PC-3 (cell line): ENCODE results near the gene RIMKLA. TPM values are rescaled to one million over a fixed set of nuclear protein-coding genes. Genes with fewer than 3 reads are reported as not detected.

Experiments used
- ATAC-seq: fragments of 200-7000 bp; cut with Tn5 transposase; 2 replicates; pipeline ENCODE4 v1.9.1; 2020; ENCODE audit warnings: mild to moderate bottlenecking, moderate library complexity
- BruUV-seq: library from RNA; stranded (reverse); fragments of 400-500 nt; replicated peaks from 2 replicates; lab custom pipeline; 2021; lab: Mats Ljungman, UMichigan
- CTCF ChIA-PET: fragments of 300-600 bp; sonication (Branson Sonifier 250); formaldehyde crosslinking; loops from one replicate; lab custom pipeline; 2022; ENCODE audit warnings: antibody characterized with exemption; lab: Charles Lee
- POLR2A ChIA-PET: fragments of 300-600 bp; sonication (Branson Sonifier 250); formaldehyde crosslinking; loops from one replicate; lab custom pipeline; 2022; ENCODE audit warnings: antibody characterized with exemption; ENCODE audit not compliant: unreplicated experiment; lab: Charles Lee
- DNase-seq: peaks from one replicate; pipeline ENCODE4 v3.0.0-alpha.2; 2015
- H2AFZ ChIP-seq: fragments of 300-600 bp; sonication (generic); 2 replicates; pipeline ENCODE4 v1.6.0; 2016; ENCODE audit warnings: antibody characterized with exemption, low read length
- H3F3A ChIP-seq: fragments of 300-600 bp; sonication (generic); one replicate; pipeline ENCODE4 v1.6.0; 2017; ENCODE audit warnings: antibody characterized with exemption, low read length, control low read depth, mild to moderate bottlenecking; ENCODE audit not compliant: unreplicated experiment
- H3K27ac ChIP-seq: fragments of 300-600 bp; sonication (generic); 2 replicates; pipeline ENCODE4 v1.5.1; 2016; ENCODE audit warnings: mild to moderate bottlenecking, low read length
- H3K27me3 ChIP-seq: fragments of 300-600 bp; sonication (generic); 2 replicates; pipeline ENCODE4 v1.6.1; 2016; ENCODE audit warnings: low read length, mixed read lengths
- H3K36me3 ChIP-seq: fragments of 300-600 bp; sonication (generic); 2 replicates; pipeline ENCODE4 v1.6.1; 2016; ENCODE audit warnings: low read depth, mixed run types, low read length, mixed read lengths
- H3K4me1 ChIP-seq: fragments of 300-600 bp; sonication (generic); 2 replicates; pipeline ENCODE4 v1.5.1; 2016; ENCODE audit warnings: low read length; ENCODE audit not compliant: insufficient read depth
- H3K4me2 ChIP-seq: fragments of 300-600 bp; sonication (generic); 2 replicates; pipeline ENCODE4 v1.6.0; 2016; ENCODE audit warnings: low read length
- H3K4me3 ChIP-seq: fragments of 300-600 bp; sonication (generic); 2 replicates; pipeline ENCODE4 v1.5.1; 2016; ENCODE audit warnings: mild to moderate bottlenecking, low read length, mixed read lengths
- H3K79me2 ChIP-seq: fragments of 300-600 bp; sonication (generic); 2 replicates; pipeline ENCODE4 v1.6.1; 2017; ENCODE audit warnings: low read length, mixed read lengths
- H3K9ac ChIP-seq: fragments of 300-600 bp; sonication (generic); 2 replicates; pipeline ENCODE4 v1.6.0; 2016; ENCODE audit warnings: mild to moderate bottlenecking, low read length
- H3K9me2 ChIP-seq: fragments of 300-600 bp; sonication (generic); replicated peaks from 2 replicates; pipeline ENCODE4 v1.6.1; 2016; ENCODE audit warnings: mixed run types, low read length, mixed read lengths
- H3K9me3 ChIP-seq: fragments of 300-600 bp; sonication (generic); 2 replicates; pipeline ENCODE4 v1.6.1; 2016; ENCODE audit warnings: low read length, mixed read lengths
- H4K20me1 ChIP-seq: fragments of 300-600 bp; sonication (generic); 2 replicates; pipeline ENCODE4 v1.6.1; 2016; ENCODE audit warnings: low read length, mixed read lengths
- CTCF ChIP-seq: fragments of 300-600 bp; sonication (generic); conservative IDR thresholded peaks from 2 replicates; pipeline ENCODE4 v1.5.1; 2017; ENCODE audit warnings: antibody characterized with exemption, low read depth, mild to moderate bottlenecking, low read length
- EZH2 ChIP-seq: fragments of 300-600 bp; sonication (generic); IDR thresholded peaks from one replicate; pipeline ENCODE4 v1.6.1; 2017; ENCODE audit warnings: antibody characterized with exemption, mild to moderate bottlenecking, low read length; ENCODE audit not compliant: unreplicated experiment
- EZH2phosphoT487 ChIP-seq: fragments of 300-600 bp; sonication (generic); IDR thresholded peaks from 2 replicates; pipeline ENCODE4 v1.6.1; 2018; ENCODE audit warnings: mild to moderate bottlenecking, antibody characterized with exemption, low read length, borderline replicate concordance
- intact Hi-C: fragments of 100-400 bp; cut with micrococcal nuclease; formaldehyde crosslinking; loops from 2 replicates; pipeline ENCODE4 v1.9.0; 2023
- total RNA-seq: library from RNA; depleted of rRNA; stranded (reverse); fragments of >200 nt; gene quantifications from 2 replicates; pipeline ENCODE4 v1.2.3, GENCODE V29; 2014

RIMKLA gene
- total RNA-seq, 1 experiment from 2014 or later: 4.5 TPM

GRCh38 chr1:42414551-42415496, 34.2 kb downstream of the RIMKLA start:
- Histone ChIP-seq H2AFZ (no peak overlapping the region), H3K27me3 (no peaks in the 10 kb centered on the region), H4K20me1 (no peaks in the 10 kb centered on the region), H3K9ac (no peak overlapping the region), H3F3A (no peaks in the 10 kb centered on the region), H3K9me2 (no peaks in the 10 kb centered on the region), H3K4me2 (no peak overlapping the region), H3K27ac (no peak overlapping the region), H3K9me3 (no peaks in the 10 kb centered on the region), H3K4me3 (no peak overlapping the region), H3K36me3 (no peaks in the 10 kb centered on the region), H3K79me2 (no peaks in the 10 kb centered on the region), H3K4me1 (no peaks in the 10 kb centered on the region)
- CTCF ChIA-PET: no interaction called here
- BruUV-seq: no TSS peak
- POLR2A ChIA-PET: no interaction called here
- DNase-seq (no peak), ATAC-seq (no peak)
- intact Hi-C loops: no loop called here
- TF ChIP-seq EZH2 (no peak), CTCF (no peak), EZH2phosphoT487 (no peak)

- intact Hi-C loops: no loop called here
- no peaks in the 10 kb centered on the region for H3K36me3 ChIP-seq
- H3K9me3 ChIP-seq: no peaks in the 10 kb centered on the region
- no peaks in the 10 kb centered on the region for H3K79me2 ChIP-seq
- no peak for DNase-seq
- no peaks in the 10 kb centered on the region for H3F3A ChIP-seq
- no peak overlapping the region for H3K27ac ChIP-seq
- no peak overlapping the region for H3K4me2 ChIP-seq
- ATAC-seq: no peak
- POLR2A ChIA-PET: no interaction called here
- no peaks in the 10 kb centered on the region for H3K9me2 ChIP-seq
- H3K4me3 ChIP-seq: no peak overlapping the region
- H3K4me1 ChIP-seq: peaks cover 7% of the 10 kb centered on the region; the same call in 1 of the 2 replicates
- TF ChIP-seq CTCF: no peak
- TF ChIP-seq EZH2phosphoT487: no peak
- no peak for TF ChIP-seq EZH2
- H3K9ac ChIP-seq: no peak overlapping the region
- no peaks in the 10 kb centered on the region for H3K27me3 ChIP-seq
- no peak overlapping the region for H2AFZ ChIP-seq
- CTCF ChIA-PET: no interaction called here
- no peaks in the 10 kb centered on the region for H4K20me1 ChIP-seq
- BruUV-seq: no TSS peak
Observed at GRCh38 chr1:42417166-42417565, 36.6 kb downstream of the RIMKLA start.

- Histone ChIP-seq H3K27me3 (no peaks in the 10 kb centered on the region), H3K4me3 (no peak overlapping the region), H4K20me1 (no peaks in the 10 kb centered on the region), H3K27ac (no peak overlapping the region), H3K36me3 (no peaks in the 10 kb centered on the region), H2AFZ (no peak overlapping the region), H3K9me3 (no peaks in the 10 kb centered on the region), H3K9ac (no peak overlapping the region), H3F3A (no peaks in the 10 kb centered on the region), H3K79me2 (no peaks in the 10 kb centered on the region), H3K4me1 (peaks cover 7% of the 10 kb centered on the region; the same call in 1 of the 2 replicates), H3K4me2 (no peak overlapping the region), H3K9me2 (no peaks in the 10 kb centered on the region)
- TF ChIP-seq CTCF: no peak
- TF ChIP-seq EZH2: no peak
- TF ChIP-seq EZH2phosphoT487: no peak
- ATAC-seq (no peak), DNase-seq (no peak)
- ChIA-PET CTCF (no interaction called here), POLR2A (no interaction called here)
- no TSS peak for BruUV-seq
- intact Hi-C loops: no loop called here
Observed at GRCh38 chr1:42418516-42418915, 37.9 kb downstream of the RIMKLA start.
